Prostate gland (tissue), 2 donors: ENCODE results near the gene AMN. TPM values are rescaled to one million over a fixed set of nuclear protein-coding genes. Genes with fewer than 3 reads are reported as not detected.

ENCODE experiments used
- DNase-seq: peaks from one replicate; pipeline ENCODE4 v3.0.0-alpha.2; 2019; ENCODE audit warnings: low spot score
- H3K27ac ChIP-seq, 2 donors: fragments of 200-600 bp; sonication (generic); 2 replicates each; pipeline ENCODE4 v1.5.1; 2017 to 2019
- H3K27me3 ChIP-seq: fragments of 200-600 bp; sonication (generic); replicated peaks from 2 replicates; pipeline ENCODE4 v1.5.1; 2019; ENCODE audit not compliant: insufficient read depth
- H3K36me3 ChIP-seq, 2 donors: fragments of 200-600 bp; sonication (generic); 1 replicate in 1 of 2; 2 replicates in 1 of 2; pipeline versions ENCODE4 v1.5.1 to v1.8.1; 2017 to 2019
- H3K4me1 ChIP-seq: fragments of 200-600 bp; sonication (generic); replicated peaks from 2 replicates; pipeline ENCODE4 v1.5.1; 2019
- H3K4me3 ChIP-seq, 2 donors: fragments of 200-600 bp; sonication (generic); 2 replicates each; pipeline ENCODE4 v1.5.1; 2017 to 2019
- H3K9me3 ChIP-seq: fragments of 200-600 bp; sonication (generic); 2 replicates; pipeline ENCODE4 v1.5.1; 2017
- CTCF ChIP-seq, 4 experiments: fragments of 200-600 bp in 2 of 4; fragments of 450-650 bp in 2 of 4; sonication (generic) in 2 of 4; IDR thresholded peaks; 1 replicate in 3 of 4; 2 replicates in 1 of 4; pipeline ENCODE4 v1.5.1; 2016 to 2019; ENCODE audit warnings: antibody characterized with exemption in 4 of 4, mild to moderate bottlenecking in 2 of 4, moderate library complexity in 2 of 4
- POLR2A ChIP-seq: fragments of 450-650 bp; IDR thresholded peaks from one replicate; pipeline ENCODE4 v1.6.1; 2016; ENCODE audit warnings: antibody characterized with exemption, mild to moderate bottlenecking
- POLR2AphosphoS5 ChIP-seq: sonication (generic); formaldehyde crosslinking; IDR thresholded peaks from one replicate; pipeline ENCODE4 v1.6.1; 2017; ENCODE audit warnings: antibody characterized with exemption
- WGBS: methylation state at CpG from one replicate; pipeline ENCODE4 v1.1.5; 2018; 5-methylcytosine and 5-hydroxymethylcytosine counted together
- intact Hi-C: fragments of 100-400 bp; cut with DNase I; formaldehyde crosslinking; loops from one replicate; pipeline ENCODE4 v1.14.2; 2022
- total RNA-seq, 2 donors: library from RNA; depleted of rRNA; stranded (reverse); fragments of >200 nt; gene quantifications; one replicate each; pipeline ENCODE4 v1.1.0, GENCODE V29; 2016

Gene AMN
- total RNA-seq, 2 donors from 2014 or later, result 0.91 to 1.6 TPM

GRCh38 chr14:102969901-102970300 is 47.4 kb downstream of the AMN start:
- Histone ChIP-seq H3K4me1 (no peaks in the 10 kb centered on the region), H3K9me3 (no peaks in the 10 kb centered on the region), H3K4me3 (no peak overlapping the region), H3K27me3 (no peaks in the 10 kb centered on the region), H3K27ac (no peak overlapping the region), H3K36me3 (peaks cover 6 to 43% of the 10 kb centered on the region in 2 donors)
- intact Hi-C loops, result no loop called here
- 87% methylated on average over 11 of the region's 11 CpGs for WGBS
- TF ChIP-seq CTCF (IDR thresholded peaks at IDR 0.05) (no peak), POLR2AphosphoS5 (no peak), POLR2A (no peak)
- no peak for DNase-seq

- Histone ChIP-seq H3K4me1 (no peaks in the 10 kb centered on the region), H3K36me3 (peaks cover 6 to 44% of the 10 kb centered on the region in 2 donors), H3K4me3 (no peak overlapping the region), H3K27me3 (no peaks in the 10 kb centered on the region), H3K9me3 (no peaks in the 10 kb centered on the region), H3K27ac (no peak overlapping the region)
- DNase-seq, result no peak
- intact Hi-C loops, result no loop called here
- no peak for TF ChIP-seq CTCF (IDR thresholded peaks at IDR 0.05)
- 90% methylated on average over 10 of the region's 10 CpGs for WGBS
These were observed 48.0 kb downstream of the AMN start for GRCh38 chr14:102970496-102970895.

- WGBS, result 89% methylated on average over 9 of the region's 9 CpGs
- intact Hi-C loops, result no loop called here
These were observed 48.9 kb downstream of the AMN start for GRCh38 chr14:102971314-102971713.

GRCh38 chr14:102971836-102972606 is 49.6 kb downstream of the AMN start:
- DNase-seq, result no peak
- no peak overlapping the region for H3K4me3 ChIP-seq
- 94% methylated on average over 25 of the region's 25 CpGs for WGBS
- intact Hi-C loops, result no loop called here
- H3K4me1 ChIP-seq, result no peaks in the 10 kb centered on the region
- no peak for TF ChIP-seq POLR2A
- TF ChIP-seq CTCF (IDR thresholded peaks at IDR 0.05), result no peak
- H3K9me3 ChIP-seq, result no peaks in the 10 kb centered on the region
- no peak overlapping the region for H3K27ac ChIP-seq
- no peaks in the 10 kb centered on the region for H3K27me3 ChIP-seq
- H3K36me3 ChIP-seq, result peaks cover 9 to 41% of the 10 kb centered on the region in 2 donors

More at GRCh38 chr14:102971314-102971713, 48.9 kb downstream of the AMN start:
- no peak overlapping the region for H3K4me3 ChIP-seq
- H3K27ac ChIP-seq, result no peak overlapping the region
- TF ChIP-seq CTCF (IDR thresholded peaks at IDR 0.05) (no peak), POLR2AphosphoS5 (no peak), POLR2A (no peak)
- H3K9me3 ChIP-seq, result no peaks in the 10 kb centered on the region
- no peaks in the 10 kb centered on the region for H3K4me1 ChIP-seq
- no peaks in the 10 kb centered on the region for H3K27me3 ChIP-seq
- H3K36me3 ChIP-seq, result peaks cover 6 to 47% of the 10 kb centered on the region in 2 donors
- DNase-seq, result no peak

GRCh38 chr14:102973706-102974285 is 51.3 kb downstream of the AMN start:
- Histone ChIP-seq H3K27me3 (no peaks in the 10 kb centered on the region), H3K4me3 (no peak overlapping the region), H3K27ac (no peak overlapping the region), H3K36me3 (peaks cover 6 to 29% of the 10 kb centered on the region in 2 donors), H3K9me3 (no peaks in the 10 kb centered on the region), H3K4me1 (peaks cover 2% of the 10 kb centered on the region)
- WGBS, result 79% methylated on average over 21 of the region's 22 CpGs
- intact Hi-C loops, result no loop called here
- no peak for TF ChIP-seq POLR2AphosphoS5
- no peak for TF ChIP-seq POLR2A
- TF ChIP-seq CTCF (IDR thresholded peaks at IDR 0.05), result no peak
- DNase-seq, result no peak
